Adrenal gland (tissue), 12 donors: ENCODE results near the gene SIDT2. TPM values are rescaled to one million over a fixed set of nuclear protein-coding genes. Genes with fewer than 3 reads are reported as not detected.

Experiments used
- DNase-seq, 7 donors: peaks; one replicate each; pipeline ENCODE4 v3.0.0-alpha.2; 2019 to 2020
- H3K27ac ChIP-seq, 5 donors: fragments of 200-600 bp; sonication (generic) in 4 of 5; 1 replicate in 3 of 5; 2 replicates in 2 of 5; pipeline versions ENCODE4 v1.5.1 to v1.8.0; 2016 to 2020; ENCODE audit warnings: mild to moderate bottlenecking in 1 of 5
- H3K27me3 ChIP-seq: fragments of 200-600 bp; 2 replicates; pipeline ENCODE4 v1.8.0; 2021
- H3K36me3 ChIP-seq, 2 donors: fragments of 200-600 bp; replicated peaks in 1 of 2; 1 replicate in 1 of 2; 2 replicates in 1 of 2; pipeline versions ENCODE4 v1.5.1 to v1.8.0; 2018 to 2022
- H3K4me1 ChIP-seq, 2 donors: fragments of 200-600 bp; replicated peaks in 1 of 2; 1 replicate in 1 of 2; 2 replicates in 1 of 2; pipeline versions ENCODE4 v1.5.1 to v1.8.0; 2018 to 2021
- H3K4me3 ChIP-seq, 4 donors: fragments of 200-600 bp; sonication (generic) in 3 of 4; one replicate each; pipeline ENCODE4 v1.5.1; 2016 to 2018
- H3K9me3 ChIP-seq, 3 donors: fragments of 200-600 bp; sonication (generic) in 1 of 3; replicated peaks in 1 of 3; 1 replicate in 2 of 3; 2 replicates in 1 of 3; pipeline versions ENCODE4 v1.5.1 to v1.8.0; 2016 to 2021
- CTCF ChIP-seq, 6 experiments: fragments of 450-650 bp in 4 of 6; fragments of 200-600 bp in 2 of 6; sonication (generic) in 1 of 6; IDR thresholded peaks; 1 replicate in 5 of 6; 2 replicates in 1 of 6; pipeline versions ENCODE4 v1.5.1 to v1.8.0; 2016 to 2021; ENCODE audit warnings: antibody characterized with exemption in 6 of 6, mild to moderate bottlenecking in 2 of 6, moderate library complexity in 1 of 6
- POLR2A ChIP-seq, 2 donors: fragments of 450-650 bp; IDR thresholded peaks; one replicate each; pipeline ENCODE4 v1.6.1; 2017; ENCODE audit warnings: antibody characterized with exemption in 2 of 2, mild to moderate bottlenecking in 2 of 2, moderate library complexity in 1 of 2
- WGBS, 4 donors: extraction: QIAGEN DNeasy Blood & Tissue Kit in 2 of 4; methylation state at CpG; one replicate each; pipeline versions ENCODE4 v1.1.5 to v1.1.7; 2013 to 2017; 5-methylcytosine and 5-hydroxymethylcytosine counted together
- intact Hi-C, 2 donors: fragments of 100-400 bp; cut with DNase I; formaldehyde crosslinking; loops; one replicate each; pipeline versions ENCODE4 v1.14.1 to v1.15.0; 2022 to 2023
- polyA plus RNA-seq, 3 donors: library from polyadenylated mRNA; stranded (reverse); fragments of 200-250 nt in 2 of 3; fragments of 350-450 nt in 1 of 3; fragmentation: Illumina TruSeq in 1 of 3; extraction: RNeasy Lipid Tissue Mini Kit (QIAGEN cat#74804) in 1 of 3; gene quantifications; one replicate each; pipeline ENCODE4 v1.2.3, GENCODE V29; 2013 to 2014
- total RNA-seq, 9 donors: library from RNA; depleted of rRNA in 4 of 9; stranded (reverse); fragments of >200 nt in 4 of 9; fragments of 120-200 nt in 1 of 9; fragmentation: NEBNext Ultra II Directional in 1 of 9; extraction: Animal tissue kit (Norgen Biotek cat#: 25700) in 1 of 9; gene quantifications; one replicate each; pipeline versions ENCODE4 v1.1.0 to v1.2.4, GENCODE V29; 2013 to 2023
- donor health status: healthy with polysubstance abuse.
- donor health status: Bipolar disorder and iron deficiency.
- donor health status: DM: yes; HTN: yes; CAD: no.
- donor health status: DM: no; HTN: no; CAD: no.
- donor health status: DM: no; HTN: no; CAD: no.
- donor health status: DM: yes; HTN: yes; CAD: no.

SIDT2 gene
- total and polyA plus RNA-seq, 12 donors, result 23.4 to 87.1 (median 44.5) TPM

DNA sequence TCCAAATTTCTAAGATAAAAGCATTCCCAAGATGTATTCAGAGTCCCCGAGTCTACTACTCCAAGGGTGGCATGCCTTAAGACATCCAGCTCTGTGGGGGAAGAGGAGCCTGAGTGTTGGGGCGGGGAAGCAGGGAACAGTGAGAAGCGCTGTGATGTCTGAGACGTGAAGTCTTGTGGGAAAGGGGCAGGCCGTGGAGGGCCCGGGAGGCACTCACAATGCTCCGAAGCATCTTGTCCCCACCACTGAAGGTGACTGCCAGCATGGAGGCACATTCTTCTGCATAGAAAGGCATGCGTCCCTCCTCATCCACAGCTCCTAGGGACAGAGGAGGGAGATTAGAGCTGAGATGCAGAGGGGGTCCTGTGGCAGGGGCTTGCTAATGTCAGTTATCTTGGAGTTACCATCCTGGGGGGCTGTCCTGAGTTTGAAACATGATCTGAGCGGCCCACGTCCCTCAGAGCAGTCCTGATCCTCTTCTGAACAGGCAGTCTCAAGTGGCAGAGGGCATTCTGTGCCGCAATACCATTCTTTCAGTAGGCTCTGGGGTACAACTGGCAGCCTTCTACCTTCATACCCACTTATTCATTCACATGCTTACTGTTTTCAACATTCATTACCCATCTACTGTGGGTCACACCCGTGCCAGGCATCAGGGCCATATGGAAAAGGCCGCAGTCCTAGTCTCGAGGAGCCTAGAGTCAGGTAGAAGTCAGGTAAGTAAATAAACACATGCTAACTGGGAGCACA lies 44.6 kb downstream of the SIDT2 start:
- intact Hi-C loops, result loop anchor here in 1 of 2 donors (10.0 kb wide), 1 partner anchor 438 kb away; the partner anchor contains the start of gene ZPR1
- Histone ChIP-seq H3K4me3 (no peak overlapping the region), H3K36me3 (peaks cover 0 to 78% of the 10 kb centered on the region in 2 donors), H3K27ac (peak overlapping the region in 2 of 5 donors; percentile 73 to 95), H3K4me1 (peaks cover 0 to 32% of the 10 kb centered on the region in 2 donors), H3K27me3 (no peaks in the 10 kb centered on the region), H3K9me3 (no peaks in the 10 kb centered on the region)
- TF ChIP-seq CTCF (IDR thresholded peaks at IDR 0.05) (no peak), POLR2A (IDR thresholded peaks at IDR 0.05) (no peak)
- peak in 2 of 7 donors; percentile 7 to 47 for DNase-seq
- WGBS, 4 donors, result 91 to 95% (median 94%) methylated on average over 12 to 14 of the region's 14 CpGs

DNA sequence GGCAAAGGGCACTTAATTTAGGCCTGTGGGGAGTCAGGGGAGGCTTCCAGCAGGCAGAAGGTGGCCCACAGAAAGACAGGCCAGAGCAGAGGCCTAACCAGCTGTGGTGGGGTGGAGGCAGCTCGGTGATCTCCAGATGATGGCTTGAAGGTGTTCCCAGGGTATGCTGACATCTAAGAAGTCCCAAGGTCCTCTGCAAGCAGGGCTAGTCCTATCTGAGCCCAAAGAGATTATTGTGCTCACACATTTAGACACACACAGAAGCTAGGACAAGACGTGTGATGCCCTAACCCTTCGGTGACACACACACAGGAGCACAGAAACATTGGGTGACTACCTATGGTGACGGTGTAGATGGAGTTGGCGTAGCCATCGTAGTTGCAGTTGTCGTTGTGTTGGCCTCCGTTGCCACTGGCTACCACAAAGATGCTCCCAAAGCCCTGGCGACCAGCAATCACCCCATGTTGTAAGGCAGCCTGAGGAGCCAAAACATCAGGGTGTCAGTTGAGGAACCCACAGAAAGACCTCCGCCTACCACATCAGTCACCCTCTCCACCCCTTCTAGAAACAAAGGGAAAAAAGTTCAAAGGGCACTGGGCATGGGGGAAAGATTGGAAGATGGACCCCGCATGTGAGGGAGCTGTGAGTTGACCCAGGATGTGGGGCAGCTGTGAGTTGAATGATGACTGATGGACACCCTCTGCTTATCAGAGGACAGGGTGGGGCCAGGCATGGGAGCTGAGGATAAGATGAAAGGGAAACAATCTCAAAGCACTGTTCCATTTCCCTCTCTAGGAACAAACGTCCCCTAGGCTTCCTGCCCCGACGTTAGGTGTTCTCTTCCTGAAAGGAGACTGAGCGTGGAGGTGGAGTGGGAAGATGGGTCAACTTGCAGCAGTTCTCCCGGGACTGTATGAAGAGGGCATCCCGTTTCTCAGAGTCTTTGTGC lies 45.5 kb downstream of the SIDT2 start:
- intact Hi-C loops, result loop anchor here in 1 of 2 donors (10.0 kb wide), 1 partner anchor 439 kb away; the partner anchor contains the start of gene ZPR1
- H3K27ac ChIP-seq, result peak overlapping the region in 2 of 5 donors; percentile 26 to 95
- DNase-seq, result peak in 2 of 7 donors; percentile 13 to 47
- WGBS, 4 donors, result 78 to 87% (median 81%) methylated on average over 13 to 17 of the region's 17 CpGs
- H3K27me3 ChIP-seq, result no peaks in the 10 kb centered on the region
- no peaks in the 10 kb centered on the region for H3K9me3 ChIP-seq
- TF ChIP-seq CTCF (IDR thresholded peaks at IDR 0.05) (no peak), POLR2A (IDR thresholded peaks at IDR 0.05) (no peak)
- H3K4me1 ChIP-seq, result peaks cover 0 to 25% of the 10 kb centered on the region in 2 donors
- H3K36me3 ChIP-seq, result peaks cover 0 to 78% of the 10 kb centered on the region in 2 donors
- no peak overlapping the region for H3K4me3 ChIP-seq

GRCh38 chr11:117225553-117226170 lies 47.1 kb downstream of the SIDT2 start:
- TF ChIP-seq POLR2A (IDR thresholded peaks at IDR 0.05), result no peak
- TF ChIP-seq CTCF (IDR thresholded peaks at IDR 0.05), result no peak
- H3K9me3 ChIP-seq, result no peaks in the 10 kb centered on the region
- no peaks in the 10 kb centered on the region for H3K27me3 ChIP-seq
- peak in 2 of 7 donors; percentile 15 to 49 for DNase-seq
- intact Hi-C loops, result loop anchor here (2.0 to 10.0 kb wide), 3 partner anchors 41 to 441 kb away; partner anchors contain the start of gene ZPR1 (in 1 of the 2)
- peaks cover 1 to 16% of the 10 kb centered on the region in 2 donors for H3K4me1 ChIP-seq
- no peak overlapping the region for H3K4me3 ChIP-seq
- 87 to 93% (median 92%) methylated on average over 9 of the region's 9 CpGs for WGBS, 4 donors
- H3K27ac ChIP-seq, result no peak overlapping the region
- peaks cover 0 to 76% of the 10 kb centered on the region in 2 donors for H3K36me3 ChIP-seq
